GM18870 (cell line): ENCODE results near the gene KIF20B.
"Not testable (repeated sequence)": the region's sequence is repeated elsewhere in the genome, so short reads cannot be mapped to it uniquely, and the experiment has no call there.

Experiments used
- ATAC-seq: cut with Tn5 transposase; IDR thresholded peaks from one replicate; pipeline ENCODE4 v1.9.1; 2021; ENCODE audit warnings: moderate library complexity; ENCODE audit not compliant: unreplicated experiment

KIF20B gene

GRCh38 chr10:89684604-89685003 lies 16.8 kb upstream of the KIF20B start:
- ATAC-seq = no peak

GRCh38 chr10:89685936-89686335 lies 15.5 kb upstream of the KIF20B start:
- ATAC-seq = no peak

- ATAC-seq = no peak
Measured at GRCh38 chr10:89690027-89690426, 11.4 kb upstream of the KIF20B start.

- ATAC-seq = no peak
Measured at GRCh38 chr10:89692416-89692815, 9.0 kb upstream of the KIF20B start.

- no peak for ATAC-seq
Measured at GRCh38 chr10:89693176-89693575, 8.2 kb upstream of the KIF20B start.

- ATAC-seq = no peak
Measured at GRCh38 chr10:89695307-89695706, 6.1 kb upstream of the KIF20B start.

GRCh38 chr10:89697946-89698345 lies 3.4 kb upstream of the KIF20B start:
- no peak for ATAC-seq

- ATAC-seq = no peak
Measured at GRCh38 chr10:89699581-89700064, 1.8 kb upstream of the KIF20B start.

GRCh38 chr10:89700923-89701241 lies 508 bp upstream of the KIF20B start:
- no peak for ATAC-seq

GRCh38 chr10:89702121-89702480 lies 711 bp downstream of the KIF20B start:
- no peak for ATAC-seq

- ATAC-seq = no peak
Measured at GRCh38 chr10:89705466-89705865, 4.1 kb downstream of the KIF20B start.

GRCh38 chr10:89706011-89706410 lies 4.6 kb downstream of the KIF20B start:
- ATAC-seq = no peak

- no peak for ATAC-seq
Measured at GRCh38 chr10:89707372-89707771, 6.0 kb downstream of the KIF20B start.

- ATAC-seq = no peak
Measured at GRCh38 chr10:89710753-89711152, 9.4 kb downstream of the KIF20B start.

- ATAC-seq = no peak
Measured at GRCh38 chr10:89734616-89735015, 33.2 kb downstream of the KIF20B start.

GRCh38 chr10:89738551-89739209 lies 37.3 kb downstream of the KIF20B start:
- ATAC-seq = peak; percentile 93

GRCh38 chr10:89741126-89741762 lies 39.9 kb downstream of the KIF20B start:
- no peak for ATAC-seq

GRCh38 chr10:89744026-89744425 lies 42.6 kb downstream of the KIF20B start:
- no peak for ATAC-seq

GRCh38 chr10:89745903-89746302 lies 44.5 kb downstream of the KIF20B start:
- ATAC-seq = no peak

- no peak for ATAC-seq
Measured at GRCh38 chr10:89750441-89750840, 49.1 kb downstream of the KIF20B start.

GRCh38 chr10:89755374-89755773 lies 54.0 kb downstream of the KIF20B start:
- no peak for ATAC-seq

GRCh38 chr10:89759531-89759930 lies 58.1 kb downstream of the KIF20B start:
- ATAC-seq = no peak

- not testable (repeated sequence) for ATAC-seq
Measured at GRCh38 chr10:89763671-89764070, 62.3 kb downstream of the KIF20B start.
